DMS153 treated with DMSO at 0.1 percent for 48 hours (cell line): ENCODE results near the gene TIMELESS.
A peak's percentile ranks its signal among the peaks of the same experiment; 100 is the strongest.
"Not testable (repeated sequence)": the region's sequence is repeated elsewhere in the genome, so short reads cannot be mapped to it uniquely, and the experiment has no call there.

ENCODE experiments used
- DNase-seq: peaks from one replicate; lab custom pipeline; 2025; ENCODE audit not compliant: unreplicated experiment; lab: John Stamatoyannopoulos, UW

TIMELESS gene

GRCh38 chr12:56448860-56449621 lies at the start of gene TIMELESS:
Gene TIMELESS, minus strand, starts transcription at chr12:56449426. Its CDS starts 15,256 bp downstream, at chr12:56434170.
- peak; percentile 90 for DNase-seq

GRCh38 chr12:56498126-56498902 lies 49.1 kb upstream of the TIMELESS start:
- DNase-seq, result not testable (repeated sequence)

GRCh38 chr12:56496704-56497103 lies 47.5 kb upstream of the TIMELESS start:
- not testable (repeated sequence) for DNase-seq

- DNase-seq, result not testable (repeated sequence)
Observed at GRCh38 chr12:56494481-56494880, 45.3 kb upstream of the TIMELESS start.

GRCh38 chr12:56494106-56494415 lies 44.8 kb upstream of the TIMELESS start:
- not testable (repeated sequence) for DNase-seq

- DNase-seq, result not testable (repeated sequence)
Observed at GRCh38 chr12:56493409-56494105, 44.3 kb upstream of the TIMELESS start.

GRCh38 chr12:56490360-56490759 lies 41.1 kb upstream of the TIMELESS start:
- no peak for DNase-seq

- peak; percentile 93 for DNase-seq
Observed at GRCh38 chr12:56488041-56488955, 39.1 kb upstream of the TIMELESS start, which contains the start of gene GLS2. Gene GLS2, minus strand, starts transcription at chr12:56488161. Its CDS starts 43 bp downstream, at chr12:56488118.

- no peak for DNase-seq
Observed at GRCh38 chr12:56487448-56488040, 38.3 kb upstream of the TIMELESS start.

- no peak for DNase-seq
Observed at GRCh38 chr12:56486694-56487093, 37.5 kb upstream of the TIMELESS start.

- no peak for DNase-seq
Observed at GRCh38 chr12:56484566-56484965, 35.3 kb upstream of the TIMELESS start.

GRCh38 chr12:56479625-56480024 lies 30.4 kb upstream of the TIMELESS start:
- DNase-seq, result no peak

- no peak for DNase-seq
Observed at GRCh38 chr12:56477521-56478225, 28.4 kb upstream of the TIMELESS start.

GRCh38 chr12:56476972-56477432 lies 27.8 kb upstream of the TIMELESS start:
- no peak for DNase-seq

GRCh38 chr12:56476143-56476542 lies 26.9 kb upstream of the TIMELESS start:
- no peak for DNase-seq

- no peak for DNase-seq
Observed at GRCh38 chr12:56474389-56474788, 25.2 kb upstream of the TIMELESS start.

GRCh38 chr12:56469007-56469930 lies 20.0 kb upstream of the TIMELESS start:
- no peak for DNase-seq
